HEK293 (cell line): Measurements from ENCODE around the gene PCSK5.

ENCODE experiments used
- CTCF ChIA-PET: fragments of 350-600 bp; formaldehyde crosslinking; extraction: SDS; loops from one replicate; lab custom pipeline; 2021; ENCODE audit warnings: antibody characterized with exemption; lab: Yijun Ruan, JAX
- POLR2A ChIA-PET: fragments of 300-600 bp; formaldehyde crosslinking; extraction: SDS; loops from one replicate; lab custom pipeline; 2020; ENCODE audit warnings: antibody characterized with exemption, inconsistent platforms; lab: Yijun Ruan, JAX
- H3K27ac ChIP-seq: fragments of 200-500 bp; sonication (Bioruptor generic); 2 replicates; pipeline ENCODE4 v1.5.1; 2014; ENCODE audit warnings: low read depth, low read length, control low read depth, inconsistent platforms; ENCODE audit errors: extremely low read depth
- H3K36me3 ChIP-seq, 2 experiments: fragments of 200-500 bp in 1 of 2; sonication (Bioruptor generic) in 1 of 2; 1 replicate in 1 of 2; 2 replicates in 1 of 2; pipeline ENCODE4 v1.5.1; 2014 to 2017; ENCODE audit warnings: inconsistent platforms in 2 of 2, low read length in 2 of 2; ENCODE audit not compliant: control insufficient read depth in 2 of 2, insufficient read depth in 1 of 2
- H3K4me1 ChIP-seq: fragments of 200-500 bp; sonication (Bioruptor generic); 2 replicates; pipeline ENCODE4 v1.5.1; 2014; ENCODE audit warnings: mild to moderate bottlenecking, low read length, inconsistent platforms; ENCODE audit not compliant: control insufficient read depth, insufficient read depth
- H3K4me3 ChIP-seq: 2 replicates; pipeline ENCODE4 v1.5.1; 2011; ENCODE audit warnings: low read depth, mild to moderate bottlenecking, control low read depth, low read length, moderate library complexity
- H3K9me3 ChIP-seq: fragments of 200-500 bp; sonication (Bioruptor generic); 2 replicates; pipeline ENCODE4 v1.5.1; 2014; ENCODE audit warnings: low read depth, low read length, inconsistent platforms; ENCODE audit not compliant: control insufficient read depth, insufficient read depth
- BCL11B ChIP-seq: fragments of 450-650 bp; formaldehyde crosslinking; IDR thresholded peaks from 2 replicates; pipeline ENCODE4 v1.5.1; 2016; ENCODE audit warnings: low read depth, missing biosample characterization, missing genetic modification characterization
- FEZF1 ChIP-seq: fragments of 450-650 bp; formaldehyde crosslinking; IDR thresholded peaks from 2 replicates; pipeline ENCODE4 v1.5.1; 2016; ENCODE audit warnings: missing biosample characterization, missing genetic modification characterization
- GFI1B ChIP-seq: fragments of 450-650 bp; formaldehyde crosslinking; IDR thresholded peaks from 2 replicates; pipeline ENCODE4 v1.5.1; 2016; ENCODE audit warnings: missing biosample characterization, missing genetic modification characterization
- GLI4 ChIP-seq: fragments of 450-650 bp; formaldehyde crosslinking; IDR thresholded peaks from 2 replicates; pipeline ENCODE4 v1.5.1; 2016; ENCODE audit warnings: missing biosample characterization, missing genetic modification characterization
- KLF1 ChIP-seq: fragments of 450-650 bp; formaldehyde crosslinking; IDR thresholded peaks from 2 replicates; pipeline ENCODE4 v1.5.1; 2016; ENCODE audit warnings: missing biosample characterization, missing genetic modification characterization
- WT1 ChIP-seq: fragments of 450-650 bp; formaldehyde crosslinking; IDR thresholded peaks from 2 replicates; pipeline ENCODE4 v1.5.1; 2016; ENCODE audit warnings: missing biosample characterization, missing genetic modification characterization
- ZBTB26 ChIP-seq: fragments of 450-650 bp; formaldehyde crosslinking; optimal IDR thresholded peaks from 2 replicates; pipeline ENCODE3; 2016; ENCODE audit warnings: missing biosample characterization, mild to moderate bottlenecking, missing genetic modification characterization
- ZFP37 ChIP-seq: fragments of 450-650 bp; formaldehyde crosslinking; IDR thresholded peaks from 2 replicates; pipeline ENCODE4 v1.5.1; 2016; ENCODE audit warnings: missing biosample characterization, missing genetic modification characterization
- ZIC2 ChIP-seq: fragments of 450-650 bp; formaldehyde crosslinking; IDR thresholded peaks from 2 replicates; pipeline ENCODE4 v1.5.1; 2016; ENCODE audit warnings: missing biosample characterization, missing genetic modification characterization
- ZNF138 ChIP-seq: fragments of 450-650 bp; formaldehyde crosslinking; IDR thresholded peaks from 2 replicates; pipeline ENCODE4 v1.5.1; 2016; ENCODE audit warnings: missing biosample characterization, missing genetic modification characterization, borderline replicate concordance
- ZNF146 ChIP-seq: fragments of 450-650 bp; formaldehyde crosslinking; IDR thresholded peaks from 2 replicates; pipeline ENCODE4 v1.5.1; 2016; ENCODE audit warnings: missing biosample characterization, missing genetic modification characterization
- ZNF16 ChIP-seq: fragments of 450-650 bp; formaldehyde crosslinking; IDR thresholded peaks from 2 replicates; pipeline ENCODE4 v1.5.1; 2016; ENCODE audit warnings: low read depth, missing biosample characterization, missing genetic modification characterization
- ZNF473 ChIP-seq: fragments of 450-650 bp; formaldehyde crosslinking; IDR thresholded peaks from 2 replicates; pipeline ENCODE4 v1.5.1; 2017; ENCODE audit warnings: missing biosample characterization, missing genetic modification characterization
- ZNF488 ChIP-seq: fragments of 450-650 bp; formaldehyde crosslinking; IDR thresholded peaks from 2 replicates; pipeline ENCODE4 v1.5.1; 2016; ENCODE audit warnings: missing biosample characterization, missing genetic modification characterization
- ZNF513 ChIP-seq: fragments of 450-650 bp; IDR thresholded peaks from 2 replicates; pipeline ENCODE4 v1.5.1; 2018; ENCODE audit warnings: missing biosample characterization, missing genetic modification characterization
- ZNF571 ChIP-seq: fragments of 450-650 bp; formaldehyde crosslinking; IDR thresholded peaks from 2 replicates; pipeline ENCODE4 v1.5.0; 2017; ENCODE audit warnings: missing biosample characterization, missing genetic modification characterization
- ZNF610 ChIP-seq: fragments of 450-650 bp; formaldehyde crosslinking; IDR thresholded peaks from 2 replicates; pipeline ENCODE4 v1.5.1; 2016; ENCODE audit warnings: missing biosample characterization, missing genetic modification characterization, borderline replicate concordance
- ZNF692 ChIP-seq: fragments of 450-650 bp; formaldehyde crosslinking; IDR thresholded peaks from 2 replicates; pipeline ENCODE4 v1.5.1; 2016; ENCODE audit warnings: missing biosample characterization, missing genetic modification characterization
- ZNF701 ChIP-seq: fragments of 450-650 bp; formaldehyde crosslinking; IDR thresholded peaks from 2 replicates; pipeline ENCODE4 v1.5.1; 2016; ENCODE audit warnings: missing biosample characterization, missing genetic modification characterization
- ZSCAN18 ChIP-seq: fragments of 450-650 bp; formaldehyde crosslinking; IDR thresholded peaks from 2 replicates; pipeline ENCODE4 v1.5.1; 2016; ENCODE audit warnings: missing biosample characterization, missing genetic modification characterization

PCSK5 gene

GRCh38 chr9:76162086-76162730 is 271.7 kb downstream of the PCSK5 start (continued):
- TF ChIP-seq ZNF513 (tag by site-specific recombination) (no peak), ZBTB26 (tag by site-specific recombination) (no peak), ZNF473 (tag by site-specific recombination) (no peak), ZNF146 (tag by site-specific recombination) (no peak), ZNF692 (tag by site-specific recombination) (no peak), GLI4 (tag by site-specific recombination) (no peak), ZNF701 (no peak), GFI1B (no peak), ZNF488 (tag by site-specific recombination) (no peak)

- no peaks in the 10 kb centered on the region for H3K9me3 ChIP-seq
- no peak overlapping the region for H3K4me3 ChIP-seq
- ChIA-PET CTCF (no interaction called here), POLR2A (no interaction called here)
- no peak overlapping the region for H3K27ac ChIP-seq
- peaks cover 0 to 47% of the 10 kb centered on the region in 2 experiments; a peak in 2 of 3 replicates for H3K36me3 ChIP-seq
- TF ChIP-seq ZIC2 (no peak), ZNF571 (no peak), WT1 (tag by site-specific recombination) (no peak), ZFP37 (tag by site-specific recombination) (no peak), ZNF16 (tag by site-specific recombination) (no peak), FEZF1 (tag by site-specific recombination) (no peak), KLF1 (tag by site-specific recombination) (no peak)
- TF ChIP-seq, all 188 proteins: peak for 0
- no peaks in the 10 kb centered on the region for H3K4me1 ChIP-seq
These were observed 272.5 kb downstream of the PCSK5 start for GRCh38 chr9:76162751-76163500.

GRCh38 chr9:76166526-76166925 is 276.1 kb downstream of the PCSK5 start:
- Histone ChIP-seq H3K4me1 (no peaks in the 10 kb centered on the region), H3K4me3 (no peak overlapping the region), H3K27ac (no peak overlapping the region), H3K36me3 (peaks cover 0 to 44% of the 10 kb centered on the region in 2 experiments; a peak in 1 of 3 replicates), H3K9me3 (no peaks in the 10 kb centered on the region)
- ChIA-PET CTCF (no interaction called here), POLR2A (no interaction called here)
- TF ChIP-seq ZNF138 (tag by site-specific recombination) (no peak), BCL11B (tag by site-specific recombination) (no peak), ZSCAN18 (tag by site-specific recombination) (no peak), ZNF610 (tag by site-specific recombination) (no peak), FEZF1 (tag by site-specific recombination) (no peak)
